SU-DHL-6 (cell line): Measurements from ENCODE around the gene DQX1.

Experiments used
- CTCF ChIP-seq: fragments of 200-600 bp; sonication (generic); IDR thresholded peaks from one replicate; pipeline ENCODE4 v1.5.1; 2017; ENCODE audit warnings: antibody characterized with exemption, mild to moderate bottlenecking, low read length, moderate library complexity; ENCODE audit not compliant: insufficient read depth, poor library complexity, severe bottlenecking
- EZH2phosphoT487 ChIP-seq: fragments of 200-600 bp; sonication (generic), shearing (Covaris generic); conservative IDR thresholded peaks from 2 replicates; pipeline ENCODE4 v1.6.1; 2018; ENCODE audit warnings: mild to moderate bottlenecking, antibody characterized with exemption, low read length, moderate library complexity, mixed read lengths

- no peak for TF ChIP-seq CTCF
- no peak for TF ChIP-seq EZH2phosphoT487
Measured at GRCh38 chr2:74529357-74530238, 3.6 kb upstream of the DQX1 start, which contains the start of the genes AUP1 and HTRA2.
